WTC11 (cell line): ENCODE measurements around the gene SARS1. TPM values are rescaled to one million over a fixed set of nuclear protein-coding genes. Genes with fewer than 3 reads are reported as not detected.

ENCODE experiments used
- CDX4 ChIP-seq: fragments of 250-450 bp; sonication (Bioruptor Pico); IDR thresholded peaks from 2 replicates; pipeline ENCODE4 v1.9.0; 2021; ENCODE audit warnings: moderate library complexity, mild to moderate bottlenecking, inconsistent platforms, borderline replicate concordance
- CTCF ChIP-seq: fragments of 200-600 bp; IDR thresholded peaks from 2 replicates; pipeline ENCODE4 v1.8.0; 2022; ENCODE audit warnings: antibody characterized with exemption
- E2F4 ChIP-seq: sonication (generic); formaldehyde crosslinking; IDR thresholded peaks from 2 replicates; pipeline ENCODE4 v1.8.1; 2022; ENCODE audit warnings: low read depth, mild to moderate bottlenecking, moderate library complexity, missing genetic modification reagents, borderline replicate concordance
- ERG ChIP-seq: fragments of 250-450 bp; sonication (Bioruptor Pico); IDR thresholded peaks from 2 replicates; pipeline ENCODE4 v1.8.0; 2021; ENCODE audit warnings: mild to moderate bottlenecking
- FOXJ3 ChIP-seq: sonication (generic); formaldehyde crosslinking; IDR thresholded peaks from 2 replicates; pipeline ENCODE4 v1.9.0; 2021; ENCODE audit warnings: missing genetic modification reagents, mild to moderate bottlenecking, borderline replicate concordance
- FOXP4 ChIP-seq: sonication (generic); formaldehyde crosslinking; IDR thresholded peaks from 2 replicates; pipeline ENCODE4 v1.8.0; 2022; ENCODE audit warnings: mild to moderate bottlenecking, missing genetic modification reagents
- HMGA2 ChIP-seq: fragments of 250-450 bp; sonication (Bioruptor Pico); IDR thresholded peaks from 2 replicates; pipeline ENCODE4 v1.4.0; 2021; ENCODE audit warnings: mild to moderate bottlenecking, moderate library complexity
- JAZF1 ChIP-seq: fragments of 250-450 bp; sonication (Bioruptor Pico); IDR thresholded peaks from 2 replicates; pipeline ENCODE4 v1.9.0; 2021; ENCODE audit warnings: moderate library complexity, mild to moderate bottlenecking, inconsistent platforms
- MAX ChIP-seq: sonication (generic); formaldehyde crosslinking; IDR thresholded peaks from 2 replicates; pipeline ENCODE4 v1.8.0; 2022; ENCODE audit warnings: mild to moderate bottlenecking, missing genetic modification reagents
- MXD4 ChIP-seq: fragments of 250-450 bp; sonication (Bioruptor Pico); IDR thresholded peaks from 2 replicates; pipeline ENCODE4 v1.8.0; 2021; ENCODE audit warnings: mild to moderate bottlenecking, moderate library complexity, borderline replicate concordance
- MYBL2 ChIP-seq: sonication (generic); formaldehyde crosslinking; IDR thresholded peaks from 2 replicates; pipeline ENCODE4 v1.8.1; 2023; ENCODE audit warnings: mild to moderate bottlenecking, moderate library complexity, missing genetic modification reagents
- PREB ChIP-seq: sonication (generic); formaldehyde crosslinking; IDR thresholded peaks from 2 replicates; pipeline ENCODE4 v1.8.1; 2022; ENCODE audit warnings: mild to moderate bottlenecking, missing genetic modification reagents, moderate library complexity, borderline replicate concordance
- PRRX2 ChIP-seq: fragments of 250-450 bp; sonication (Bioruptor Pico); IDR thresholded peaks from 2 replicates; pipeline ENCODE4 v1.8.0; 2021; ENCODE audit warnings: mild to moderate bottlenecking
- SP1 ChIP-seq: sonication (generic); formaldehyde crosslinking; conservative IDR thresholded peaks from 2 replicates; pipeline ENCODE4 v1.8.1; 2022; ENCODE audit warnings: missing genetic modification reagents
- TEAD4 ChIP-seq: sonication (generic); formaldehyde crosslinking; IDR thresholded peaks from 2 replicates; pipeline ENCODE4 v1.8.0; 2022; ENCODE audit warnings: mild to moderate bottlenecking, missing genetic modification reagents
- ZBTB21 ChIP-seq: sonication (generic); formaldehyde crosslinking; IDR thresholded peaks from 2 replicates; pipeline ENCODE4 v1.8.1; 2023; ENCODE audit warnings: mild to moderate bottlenecking, missing genetic modification reagents, borderline replicate concordance
- ZNF121 ChIP-seq: sonication (generic); formaldehyde crosslinking; IDR thresholded peaks from 2 replicates; pipeline ENCODE4 v1.8.0; 2023; ENCODE audit warnings: missing genetic modification reagents
- ZNF232 ChIP-seq: sonication (generic); formaldehyde crosslinking; IDR thresholded peaks from 2 replicates; pipeline ENCODE4 v1.8.0; 2022; ENCODE audit warnings: mild to moderate bottlenecking, missing genetic modification reagents
- ZNF263 ChIP-seq: sonication (generic); formaldehyde crosslinking; IDR thresholded peaks from 2 replicates; pipeline ENCODE4 v1.8.1; 2022; ENCODE audit warnings: low read depth, mild to moderate bottlenecking, moderate library complexity, missing genetic modification reagents
- ZNF317 ChIP-seq: sonication (generic); formaldehyde crosslinking; IDR thresholded peaks from 2 replicates; pipeline ENCODE4 v1.8.1; 2023; ENCODE audit warnings: low read depth, mild to moderate bottlenecking, moderate library complexity, missing genetic modification reagents, borderline replicate concordance
- ZNF416 ChIP-seq: fragments of 250-450 bp; sonication (Bioruptor Pico); IDR thresholded peaks from 2 replicates; pipeline ENCODE4 v1.9.0; 2021; ENCODE audit warnings: mild to moderate bottlenecking, inconsistent platforms
- ZNF423 ChIP-seq: fragments of 250-450 bp; sonication (Bioruptor Pico); IDR thresholded peaks from 2 replicates; pipeline ENCODE4 v2.1.2; 2022; ENCODE audit warnings: mild to moderate bottlenecking, moderate library complexity
- ZNF512 ChIP-seq: sonication (generic); formaldehyde crosslinking; IDR thresholded peaks from 2 replicates; pipeline ENCODE4 v1.8.1; 2022; ENCODE audit warnings: missing genetic modification reagents, borderline replicate concordance
- ZNF532 ChIP-seq: fragments of 250-450 bp; sonication (Bioruptor Pico); IDR thresholded peaks from 2 replicates; pipeline ENCODE4 v1.9.0; 2021; ENCODE audit warnings: mild to moderate bottlenecking, borderline replicate concordance
- total RNA-seq: library from RNA; stranded (reverse); gene quantifications from 3 replicates; pipeline ENCODE4 v1.2.3, GENCODE V29; 2021

The SARS1 gene
- total RNA-seq, 1 experiment from 2014 or later, result 149 TPM

GRCh38 chr1:109213824-109214693, at the start of gene SARS1 (continued):
- TF ChIP-seq MAX (CRISPR knock-in tag) (peak; percentile 46; the same call in 1 of the 2 replicates), PREB (CRISPR knock-in tag) (no peak), ZNF423 (CRISPR knock-in tag) (no peak), ZNF512 (CRISPR knock-in tag) (no peak), ZNF121 (CRISPR knock-in tag) (no peak), CTCF (no peak), SP1 (CRISPR knock-in tag) (peak; percentile 60; the same call in 1 of the 2 replicates), MYBL2 (CRISPR knock-in tag) (no peak), ZBTB21 (CRISPR knock-in tag) (no peak), ZNF416 (no peak), ZNF317 (no peak), ERG (CRISPR knock-in tag) (no peak), HMGA2 (CRISPR knock-in tag) (no peak), FOXP4 (CRISPR knock-in tag) (no peak), E2F4 (CRISPR knock-in tag) (no peak), MXD4 (CRISPR knock-in tag) (no peak), CDX4 (CRISPR knock-in tag) (no peak), PRRX2 (CRISPR knock-in tag) (no peak), ZNF232 (CRISPR knock-in tag) (no peak), FOXJ3 (CRISPR knock-in tag) (no peak), TEAD4 (CRISPR knock-in tag) (no peak), ZNF263 (CRISPR knock-in tag) (no peak), ZNF532 (CRISPR knock-in tag) (no peak), JAZF1 (CRISPR knock-in tag) (no peak)
